ENCODE data around the gene SCFD1. TPM values are rescaled to one million over a fixed set of nuclear protein-coding genes. Genes with fewer than 3 reads are reported as not detected.

SCFD1 gene
- total and polyA plus RNA-seq, 10 of the 15 experiments (the other 5 are each of a cell fraction or from before 2014, with no cell fraction given): 61.5 to 98.4 (median 82.5) TPM

- Histone ChIP-seq H3K4me2 (ENCODE audit: control insufficient read depth, insufficient read depth) (no peak overlapping the region), H3K4me3 (no peak overlapping the region), H4K20me1 (ENCODE audit: control insufficient read depth, insufficient read depth) (no peaks in the 10 kb centered on the region), H3K9ac (ENCODE audit: control insufficient read depth, insufficient read depth, low read length) (no peak overlapping the region), H3K79me2 (ENCODE audit: control insufficient read depth, insufficient read depth, low read length) (peaks cover 10% of the 10 kb centered on the region), H3K27ac (ENCODE audit: control insufficient read depth, insufficient read depth) (no peak overlapping the region), H3K4me1 (ENCODE audit: control insufficient read depth, insufficient read depth, low read length) (no peaks in the 10 kb centered on the region), H3K36me3 (ENCODE audit: control insufficient read depth in 2 of 2, insufficient read depth in 2 of 2, low read length in 1 of 2) (peaks cover 2 to 24% of the 10 kb centered on the region in 2 experiments; a peak in 3 of 4 replicates), H3K9me3 (replicated peaks; ENCODE audit: control insufficient read depth, insufficient read depth, low read length) (peaks cover 7% of the 10 kb centered on the region; the same call in 2 of the 3 replicates), H2AFZ (ENCODE audit: control insufficient read depth, low read depth, low read length) (no peak overlapping the region), H3K27me3 (replicated peaks in 1 of 2; ENCODE audit: control insufficient read depth in 2 of 2, insufficient read depth in 2 of 2, low read length in 1 of 2) (no peaks in the 10 kb centered on the region)
- no peak for FAIRE-seq
- intact Hi-C loops (cut with micrococcal nuclease; ENCODE audit: unreplicated experiment) (no loop called here), in situ Hi-C loops (cut with MboI) (no loop called here)
- DNase-seq (ENCODE audit: low read depth, low spot score): no peak
- SMC1A ChIA-PET (ENCODE audit: uncharacterized antibody, unreplicated experiment): interaction anchor here (0.7 kb wide), 1 partner anchor 8 kb away, joined by 3 read pairs; no protein-coding TSS in a partner anchor
- CTCF ChIA-PET: no interaction called here
- POLR2A ChIA-PET: no interaction called here
- no TSS peak for BruUV-seq (replicated peaks)
- RAD21 ChIA-PET (ENCODE audit: unreplicated experiment): no interaction called here
- TF ChIP-seq ZZZ3 (IDR thresholded peaks at IDR 0.05; ENCODE audit: control insufficient read depth, insufficient read length, low read depth) (no peak), ZNF24 (IDR thresholded peaks at IDR 0.05) (no peak), TCF7 (IDR thresholded peaks at IDR 0.05; ENCODE audit: borderline replicate concordance) (no peak), POLR2AphosphoS5 (IDR thresholded peaks at IDR 0.05; ENCODE audit: low read length) (no peak), RCOR1 (conservative IDR thresholded peaks at IDR 0.05; ENCODE audit: low read depth, low read length) (no peak), BCL11A (IDR thresholded peaks at IDR 0.05; ENCODE audit: low read depth, low read length) (no peak)
- ATAC-seq: no peak
Observed at GRCh38 chr14:30588873-30589272, 33.2 kb upstream of the SCFD1 start.

DNA sequence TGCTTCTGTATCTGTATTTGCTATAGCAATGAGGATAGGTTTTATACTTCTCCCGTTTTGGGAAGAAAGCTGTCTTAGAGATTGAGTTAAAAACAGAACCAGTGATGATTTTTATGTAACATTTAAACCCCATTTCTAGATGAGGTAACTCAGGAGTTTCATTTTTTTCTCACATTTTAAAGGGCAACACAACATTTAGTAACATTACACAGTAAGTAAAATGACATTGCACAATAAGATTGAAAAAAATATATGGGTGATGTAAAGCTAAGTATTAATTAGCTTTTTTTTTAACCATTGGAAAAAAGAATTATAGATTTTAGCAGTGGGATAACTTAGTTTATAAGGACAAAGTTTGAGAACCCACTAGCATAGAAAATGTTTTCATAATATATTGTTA, 25.2 kb upstream of the SCFD1 start:
- 56% methylated on average over 1 of the region's 1 CpG for WGBS (ENCODE audit: insufficient coverage, insufficient replicate concordance, low lambda C conversion rate, missing lambda C conversion rate)
- CTCF ChIA-PET: interaction anchor here (0.8 kb wide), 1 partner anchor 9 kb away, joined by 3 read pairs; no protein-coding TSS in a partner anchor
- Histone ChIP-seq H3K4me1 (ENCODE audit: control insufficient read depth, insufficient read depth, low read length) (no peaks in the 10 kb centered on the region), H3K4me2 (ENCODE audit: control insufficient read depth, insufficient read depth) (no peak overlapping the region), H3K9ac (ENCODE audit: control insufficient read depth, insufficient read depth, low read length) (no peak overlapping the region), H4K20me1 (ENCODE audit: control insufficient read depth, insufficient read depth) (no peaks in the 10 kb centered on the region), H2AFZ (ENCODE audit: control insufficient read depth, low read depth, low read length) (no peak overlapping the region), H3K36me3 (ENCODE audit: control insufficient read depth in 2 of 2, insufficient read depth in 2 of 2, low read length in 1 of 2) (peaks cover 5 to 10% of the 10 kb centered on the region in 2 experiments; a peak in 3 of 4 replicates), H3K27me3 (replicated peaks in 1 of 2; ENCODE audit: control insufficient read depth in 2 of 2, insufficient read depth in 2 of 2, low read length in 1 of 2) (no peaks in the 10 kb centered on the region), H3K4me3 (no peak overlapping the region), H3K9me3 (replicated peaks; ENCODE audit: control insufficient read depth, insufficient read depth, low read length) (no peaks in the 10 kb centered on the region), H3K79me2 (ENCODE audit: control insufficient read depth, insufficient read depth, low read length) (no peaks in the 10 kb centered on the region), H3K27ac (ENCODE audit: control insufficient read depth, insufficient read depth) (no peak overlapping the region)
- no peak for ATAC-seq
- POLR2A ChIA-PET: no interaction called here
- in situ Hi-C loops (cut with MboI): no loop called here
- BruUV-seq (replicated peaks): no TSS peak
- SMC1A ChIA-PET (ENCODE audit: uncharacterized antibody, unreplicated experiment): interaction anchor here (0.8 kb wide), 1 partner anchor 8 kb away, joined by 3 read pairs; no protein-coding TSS in a partner anchor
- RAD21 ChIA-PET (ENCODE audit: unreplicated experiment): no interaction called here
- no peak for DNase-seq (ENCODE audit: low read depth, low spot score)
- intact Hi-C loops (cut with micrococcal nuclease; ENCODE audit: unreplicated experiment): no loop called here
- FAIRE-seq: no peak
- TF ChIP-seq, protein P1, sequence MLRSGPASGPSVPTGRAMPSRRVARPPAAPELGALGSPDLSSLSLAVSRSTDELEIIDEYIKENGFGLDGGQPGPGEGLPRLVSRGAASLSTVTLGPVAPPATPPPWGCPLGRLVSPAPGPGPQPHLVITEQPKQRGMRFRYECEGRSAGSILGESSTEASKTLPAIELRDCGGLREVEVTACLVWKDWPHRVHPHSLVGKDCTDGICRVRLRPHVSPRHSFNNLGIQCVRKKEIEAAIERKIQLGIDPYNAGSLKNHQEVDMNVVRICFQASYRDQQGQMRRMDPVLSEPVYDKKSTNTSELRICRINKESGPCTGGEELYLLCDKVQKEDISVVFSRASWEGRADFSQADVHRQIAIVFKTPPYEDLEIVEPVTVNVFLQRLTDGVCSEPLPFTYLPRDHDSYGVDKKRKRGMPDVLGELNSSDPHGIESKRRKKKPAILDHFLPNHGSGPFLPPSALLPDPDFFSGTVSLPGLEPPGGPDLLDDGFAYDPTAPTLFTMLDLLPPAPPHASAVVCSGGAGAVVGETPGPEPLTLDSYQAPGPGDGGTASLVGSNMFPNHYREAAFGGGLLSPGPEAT (IDR thresholded peaks at IDR 0.05; ENCODE audit: low read depth): no peak
- TF ChIP-seq RAD51 (IDR thresholded peaks at IDR 0.05) (no peak), IKZF1 (conservative IDR thresholded peaks at IDR 0.05) (no peak), NR2F1 (conservative IDR thresholded peaks at IDR 0.05) (no peak), SUPT20H (IDR thresholded peaks at IDR 0.05; ENCODE audit: borderline replicate concordance, control insufficient read depth, low read depth, low read length) (no peak)
- TF ChIP-seq, protein P2, sequence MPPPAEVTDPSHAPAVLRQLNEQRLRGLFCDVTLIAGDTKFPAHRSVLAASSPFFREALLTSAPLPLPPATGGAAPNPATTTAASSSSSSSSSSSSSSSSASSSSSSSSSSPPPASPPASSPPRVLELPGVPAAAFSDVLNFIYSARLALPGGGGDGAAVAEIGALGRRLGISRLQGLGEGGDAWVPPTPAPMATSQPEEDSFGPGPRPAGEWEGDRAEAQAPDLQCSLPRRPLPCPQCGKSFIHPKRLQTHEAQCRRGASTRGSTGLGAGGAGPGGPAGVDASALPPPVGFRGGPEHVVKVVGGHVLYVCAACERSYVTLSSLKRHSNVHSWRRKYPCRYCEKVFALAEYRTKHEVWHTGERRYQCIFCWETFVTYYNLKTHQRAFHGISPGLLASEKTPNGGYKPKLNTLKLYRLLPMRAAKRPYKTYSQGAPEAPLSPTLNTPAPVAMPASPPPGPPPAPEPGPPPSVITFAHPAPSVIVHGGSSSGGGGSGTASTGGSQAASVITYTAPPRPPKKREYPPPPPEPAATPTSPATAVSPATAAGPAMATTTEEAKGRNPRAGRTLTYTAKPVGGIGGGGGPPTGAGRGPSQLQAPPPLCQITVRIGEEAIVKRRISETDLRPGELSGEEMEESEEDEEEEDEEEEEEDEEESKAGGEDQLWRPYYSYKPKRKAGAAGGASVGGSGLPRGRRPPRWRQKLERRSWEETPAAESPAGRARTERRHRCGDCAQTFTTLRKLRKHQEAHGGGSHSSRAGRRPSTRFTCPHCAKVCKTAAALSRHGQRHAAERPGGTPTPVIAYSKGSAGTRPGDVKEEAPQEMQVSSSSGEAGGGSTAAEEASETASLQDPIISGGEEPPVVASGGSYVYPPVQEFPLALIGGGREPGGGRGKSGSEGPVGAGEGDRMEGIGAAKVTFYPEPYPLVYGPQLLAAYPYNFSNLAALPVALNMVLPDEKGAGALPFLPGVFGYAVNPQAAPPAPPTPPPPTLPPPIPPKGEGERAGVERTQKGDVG (CRISPR knock-in tag; IDR thresholded peaks at IDR 0.05): no peak
